Lower leg skin (tissue), 3 donors: ENCODE measurements around the gene AVEN.

Source experiments
- CTCF ChIP-seq, 3 donors: fragments of 450-650 bp; IDR thresholded peaks; one replicate each; pipeline ENCODE4 v1.5.1; 2016; ENCODE audit warnings: antibody characterized with exemption in 3 of 3, mild to moderate bottlenecking in 3 of 3, moderate library complexity in 2 of 3
- POLR2A ChIP-seq, 2 donors: fragments of 450-650 bp; IDR thresholded peaks; one replicate each; pipeline ENCODE4 v1.6.1; 2016 to 2017; ENCODE audit warnings: antibody characterized with exemption in 2 of 2, mild to moderate bottlenecking in 1 of 2, moderate library complexity in 1 of 2

GRCh38 chr15:33907326-33907725 is 131.7 kb downstream of the AVEN start:
- TF ChIP-seq CTCF (IDR thresholded peaks at IDR 0.05) (no peak), POLR2A (IDR thresholded peaks at IDR 0.05) (no peak)
